Measurements from ENCODE around the gene TRIM47.

TRIM47 gene

GRCh38 chr17:75845058-75845711 is 33.2 kb downstream of the TRIM47 start:
- DNase-seq = peak; percentile 82

- no peak for DNase-seq
Measured at GRCh38 chr17:75844530-75845057, 33.8 kb downstream of the TRIM47 start.

DNA sequence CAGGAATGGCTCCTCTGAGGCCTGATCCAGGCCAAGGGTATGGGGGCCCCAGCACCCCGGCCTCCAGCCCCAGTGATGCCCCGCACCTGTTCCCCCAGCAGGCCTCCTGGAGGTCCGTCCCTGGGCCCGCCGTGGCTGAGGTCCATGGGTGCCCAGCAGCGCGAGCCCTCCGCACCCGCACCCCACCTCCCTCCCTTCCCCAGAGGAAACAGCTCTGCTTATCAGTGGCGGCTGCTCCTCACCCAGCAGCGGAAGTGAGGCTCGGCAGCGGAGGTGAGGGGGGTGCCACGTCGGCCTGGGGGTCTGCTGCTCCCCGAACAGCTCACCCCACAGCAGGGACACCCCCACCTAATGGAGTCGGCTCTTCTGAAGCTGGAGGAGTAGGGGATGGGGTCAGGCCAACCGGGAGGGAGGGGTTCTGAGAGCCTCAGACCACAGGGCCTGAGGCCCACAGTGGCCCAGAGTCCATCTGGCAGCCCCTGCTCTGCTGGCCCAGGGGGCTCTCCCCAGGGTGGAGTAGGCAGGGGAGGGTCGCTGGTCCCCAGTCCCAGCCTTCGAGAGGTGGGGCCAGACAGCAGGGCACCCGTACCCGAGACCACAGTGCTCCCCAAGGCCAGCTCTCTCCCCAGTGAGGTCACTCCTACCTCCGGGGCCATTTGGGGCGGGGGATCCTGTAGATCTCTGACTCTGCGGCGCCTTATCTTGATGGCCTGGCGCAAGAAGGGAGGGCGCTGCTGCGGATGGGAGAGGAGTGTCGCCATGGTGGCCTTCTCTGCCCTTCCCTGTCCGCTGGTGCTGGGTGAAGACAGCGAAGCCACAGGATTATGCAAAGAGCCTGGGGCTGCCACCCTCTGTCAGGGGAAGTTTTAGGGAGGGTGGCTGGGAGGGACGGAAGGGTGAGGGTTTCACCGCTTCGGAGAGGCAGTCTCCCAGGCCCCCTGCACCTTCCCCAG is 34.5 kb downstream of the TRIM47 start, which contains the start of gene UNC13D:
UNC13D (minus strand) TSS at position 828 of the 953 bp plus-strand sequence; CDS start at position 761, 67 bp downstream.
- peak; percentile 85 for DNase-seq

DNA sequence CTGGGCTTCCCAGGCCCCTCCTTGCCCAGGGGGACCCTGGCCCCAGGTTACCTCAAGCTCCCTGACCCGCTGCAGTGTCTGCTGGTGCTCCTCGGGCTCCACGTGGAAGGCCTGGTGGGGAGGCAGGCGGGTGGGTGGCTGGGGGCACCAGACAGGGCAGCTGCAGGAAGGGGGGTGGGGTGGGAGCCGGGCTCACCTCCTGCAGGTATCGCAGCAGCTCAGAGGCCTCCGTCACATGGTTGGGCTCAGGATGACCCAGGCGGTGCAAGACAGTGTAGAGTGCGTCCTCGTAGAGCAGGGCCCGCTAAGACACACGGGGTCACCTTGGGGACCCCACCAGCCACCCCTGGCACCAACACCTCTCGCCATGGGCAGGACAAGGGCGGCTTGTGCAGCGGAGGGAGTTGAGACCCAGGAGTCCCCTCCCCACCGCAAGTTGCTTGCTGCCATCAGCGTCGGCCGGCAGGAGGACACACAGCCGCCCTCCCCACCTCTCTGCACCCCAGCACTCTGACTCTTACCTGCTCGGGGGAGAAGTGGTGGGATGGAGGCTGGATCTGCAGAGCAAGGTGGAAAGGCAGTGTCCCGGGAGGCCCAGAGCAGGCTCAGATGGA is 35.3 kb downstream of the TRIM47 start:
- DNase-seq = no peak

DNA sequence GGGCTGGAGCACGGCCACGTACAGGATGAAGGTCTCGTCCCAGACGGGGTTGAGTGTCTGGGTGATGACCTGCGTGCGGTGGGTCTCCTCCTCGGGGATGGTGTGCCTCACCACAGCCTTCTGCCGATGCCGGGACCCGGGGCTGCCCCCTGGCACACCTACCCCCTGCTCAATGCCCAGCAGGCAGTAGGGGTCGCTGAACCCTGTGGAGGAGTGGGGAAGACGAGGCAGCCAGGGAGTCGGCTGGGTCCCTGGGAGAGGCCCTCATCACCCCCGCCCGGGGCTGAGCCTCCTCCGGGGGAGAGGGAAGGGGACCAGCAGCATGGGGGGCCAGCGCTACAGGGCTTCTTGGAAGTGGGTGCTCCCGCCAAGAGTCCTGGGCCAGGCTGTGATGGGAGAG is 36.0 kb downstream of the TRIM47 start:
- no peak for DNase-seq

GRCh38 chr17:75840799-75841164 is 37.6 kb downstream of the TRIM47 start:
- DNase-seq = no peak

DNA sequence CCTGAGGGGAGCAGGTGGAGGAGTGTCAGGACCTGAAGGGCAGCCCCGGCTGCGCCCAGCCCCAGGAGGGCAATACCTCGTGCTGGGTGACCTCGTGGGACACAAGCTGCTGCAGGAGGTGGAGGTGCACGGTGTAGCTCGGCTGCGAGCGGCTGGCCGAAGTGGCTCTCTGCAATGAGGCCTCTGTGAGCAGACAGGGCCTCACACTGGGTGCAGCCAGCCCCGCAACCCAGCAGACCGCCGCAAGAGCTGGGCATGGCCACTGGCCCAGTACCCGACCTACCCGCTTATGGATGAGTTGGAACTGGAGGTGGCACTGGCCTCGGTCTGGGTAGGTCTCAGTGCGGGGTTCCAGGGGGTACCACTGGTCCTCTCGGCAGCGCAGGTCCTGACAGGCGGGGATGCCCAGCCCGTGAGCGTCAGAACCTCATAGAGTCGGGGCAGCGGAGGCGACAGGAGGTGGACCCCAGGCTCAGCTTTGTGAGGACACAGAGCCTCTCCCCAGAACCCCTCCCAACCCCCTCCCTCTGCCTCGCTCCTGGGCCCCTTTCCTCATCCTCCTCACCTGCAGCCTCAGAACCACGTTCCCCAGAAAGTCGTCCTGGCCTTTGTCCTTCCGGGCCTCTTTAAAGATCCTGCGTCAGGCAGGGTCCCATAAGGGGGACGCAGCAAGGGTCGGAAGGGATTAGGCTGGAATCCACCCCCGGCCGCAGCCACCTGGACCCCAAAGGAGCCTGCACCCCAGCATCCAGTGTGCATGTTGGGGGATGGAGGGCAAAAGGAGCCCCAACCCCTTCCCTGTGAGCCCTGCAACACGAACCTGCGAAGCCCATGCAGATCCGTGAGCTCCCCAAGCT is 38.2 kb downstream of the TRIM47 start:
- DNase-seq = no peak

- DNase-seq = no peak
Measured at GRCh38 chr17:75838410-75838809, 40.0 kb downstream of the TRIM47 start.

DNA sequence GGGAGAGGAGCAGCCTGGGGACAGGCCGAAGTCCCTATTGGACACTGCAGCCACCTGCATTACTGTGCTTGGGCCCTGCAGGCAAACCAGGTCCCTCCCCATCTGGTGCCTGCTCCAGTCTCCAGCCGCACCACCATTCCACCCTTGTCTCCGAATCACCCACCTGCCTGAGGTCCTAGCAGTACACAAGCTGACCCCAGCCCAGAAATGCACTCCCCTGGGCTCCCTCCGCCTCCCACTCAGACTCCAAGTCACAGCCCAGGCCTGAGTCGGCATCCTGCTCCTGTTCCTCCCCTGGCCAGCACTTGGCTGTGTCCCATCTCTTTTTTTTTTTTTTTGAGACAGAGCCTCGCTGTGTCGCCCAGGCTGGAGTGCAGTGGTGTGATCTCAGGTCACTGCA is 40.5 kb downstream of the TRIM47 start:
- DNase-seq = no peak

DNA sequence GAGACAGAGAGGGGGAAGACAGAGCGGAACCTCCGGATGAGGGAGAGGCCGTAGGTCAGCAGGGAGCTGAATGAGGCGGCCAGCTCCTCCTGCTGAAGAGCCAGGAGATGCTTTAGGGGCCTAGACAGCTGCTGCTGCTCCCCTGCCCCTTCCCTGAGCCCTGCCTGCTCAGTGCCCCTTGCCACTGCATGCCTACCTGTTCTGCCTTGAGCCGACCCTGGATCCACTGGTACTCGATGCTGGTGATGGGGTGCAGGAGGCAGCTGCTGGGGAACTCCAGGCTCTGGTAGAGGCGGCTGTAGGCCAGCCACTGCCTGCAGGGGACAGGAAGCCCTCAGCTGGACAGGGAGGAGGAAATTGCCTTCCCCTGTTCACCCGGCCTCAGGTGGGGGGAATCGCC is 41.8 kb downstream of the TRIM47 start:
- no peak for DNase-seq

GRCh38 chr17:75835654-75835987 is 42.8 kb downstream of the TRIM47 start:
- DNase-seq = no peak

GRCh38 chr17:75834928-75835653 is 43.3 kb downstream of the TRIM47 start:
- no peak for DNase-seq

DNA sequence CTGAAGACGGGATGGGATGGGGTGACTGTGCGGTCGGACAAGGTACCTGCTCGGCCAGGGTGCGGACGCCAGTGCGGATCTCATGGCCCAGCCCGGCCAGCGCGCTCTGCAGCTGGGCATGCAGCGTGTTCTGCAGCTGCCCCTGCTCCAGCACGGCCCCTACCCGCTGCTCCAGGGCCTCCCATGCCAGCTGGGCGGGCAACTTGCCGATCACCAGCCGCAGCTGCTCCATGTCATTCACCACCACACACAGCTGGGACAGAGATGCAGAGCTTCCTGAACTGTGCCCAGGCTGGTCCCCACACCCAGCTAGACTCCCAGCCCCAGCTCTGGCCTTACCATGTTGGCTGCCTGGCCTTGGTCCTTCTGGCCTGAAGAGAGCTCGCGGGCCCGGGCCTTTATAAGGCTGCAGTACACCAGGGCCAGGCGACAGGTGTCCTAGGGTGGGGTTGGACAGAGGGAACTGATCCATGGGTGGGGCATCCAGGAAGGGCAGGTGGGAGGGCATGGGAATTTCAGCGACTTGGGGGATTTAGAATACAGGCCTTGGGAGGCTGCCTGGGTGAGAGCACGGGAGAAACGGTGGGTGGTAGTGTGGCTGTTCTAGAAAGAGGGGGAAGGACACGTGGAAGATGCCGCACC is 44.0 kb downstream of the TRIM47 start:
- DNase-seq = no peak

DNA sequence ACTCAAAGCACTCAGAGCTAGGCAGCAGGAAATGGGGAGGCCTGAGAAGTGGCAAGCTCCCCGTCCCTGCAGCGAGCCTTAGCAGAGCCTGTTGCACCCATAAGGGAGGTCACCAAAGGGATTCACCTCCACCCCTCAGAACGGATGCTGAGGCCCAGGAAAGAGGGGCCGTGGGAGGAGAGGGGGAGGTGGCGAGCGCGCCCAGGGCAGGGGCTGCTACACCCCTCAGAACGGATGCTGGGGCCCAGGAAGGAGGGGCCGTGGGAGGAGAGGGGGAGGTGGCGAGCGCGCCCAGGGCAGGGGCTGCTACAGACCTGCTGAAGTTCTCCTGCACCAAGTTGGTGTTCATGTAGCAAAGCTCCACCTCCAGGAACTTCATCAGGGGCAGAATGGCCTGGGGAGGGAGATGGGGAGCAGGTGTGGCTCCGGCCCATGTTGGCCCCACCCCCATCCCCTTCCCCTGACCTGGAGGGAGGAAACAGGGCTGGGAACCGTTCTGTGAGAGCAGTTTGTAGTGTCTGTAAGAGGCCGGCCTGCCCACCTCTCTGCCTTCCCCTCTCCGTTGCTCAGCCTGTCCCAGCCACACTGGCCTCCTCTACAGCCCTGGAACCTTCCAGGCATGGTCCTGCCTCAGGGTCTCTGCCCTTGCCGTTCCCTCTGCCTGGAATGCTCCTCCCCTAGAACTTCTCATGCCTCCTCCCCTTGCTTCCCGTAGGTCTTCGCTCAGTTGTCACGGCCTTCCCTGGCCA is 45.6 kb downstream of the TRIM47 start:
- DNase-seq = peak; percentile 74

DNA sequence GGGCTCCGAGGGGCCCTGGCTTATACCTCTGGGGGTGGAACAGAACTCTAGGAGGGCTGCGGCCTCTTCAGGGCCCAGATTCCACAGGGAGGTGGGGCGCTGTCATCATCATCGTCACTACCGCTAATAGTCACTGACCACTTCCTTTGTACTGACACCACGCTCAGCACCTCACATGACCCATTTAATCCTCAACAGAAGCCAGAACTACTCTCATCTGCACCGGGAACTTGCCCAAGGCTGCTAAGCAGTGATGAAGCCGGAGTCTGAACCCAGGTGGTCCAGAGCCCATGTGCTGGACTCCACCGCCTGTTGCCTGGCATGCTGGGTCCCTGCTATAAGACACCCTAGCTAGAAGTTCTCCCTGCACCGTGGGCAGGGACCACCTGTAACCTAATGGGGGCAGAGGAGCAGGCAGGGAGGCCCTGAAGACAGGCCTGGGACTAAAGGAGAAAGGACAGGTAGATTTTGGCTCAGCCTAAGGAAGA is 46.2 kb downstream of the TRIM47 start:
- DNase-seq = peak; percentile 73

DNA sequence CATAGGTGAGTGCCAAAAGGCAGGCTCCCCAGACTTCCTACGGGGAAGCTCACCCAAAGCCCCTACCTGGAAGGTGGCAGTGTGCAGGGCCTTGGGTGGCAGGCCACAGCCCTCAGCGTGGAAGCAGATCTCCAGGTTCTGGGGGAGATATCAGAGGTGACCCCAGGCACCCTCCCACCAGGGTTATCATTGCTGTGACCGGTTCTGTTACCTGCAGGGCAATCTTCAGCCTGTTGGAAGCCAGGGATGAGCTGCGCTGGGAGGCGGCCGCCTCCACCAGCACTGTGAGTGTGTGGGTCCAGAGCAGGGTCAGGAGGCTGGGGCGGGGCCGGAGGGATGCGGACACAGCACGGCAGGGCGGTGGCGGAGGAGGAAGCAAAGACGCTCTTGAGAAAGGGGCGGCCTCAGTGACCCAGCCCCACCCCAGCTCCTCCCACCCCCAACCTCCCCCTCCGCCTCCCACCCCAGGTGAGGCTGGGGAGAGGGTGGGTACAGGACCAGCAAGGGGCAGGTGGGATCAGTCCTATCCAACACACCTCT is 47.3 kb downstream of the TRIM47 start:
- no peak for DNase-seq

- peak; percentile 76 for DNase-seq
Measured at GRCh38 chr17:75830164-75831031, 48.0 kb downstream of the TRIM47 start.

- DNase-seq = no peak
Measured at GRCh38 chr17:75829747-75830146, 48.6 kb downstream of the TRIM47 start.

DNA sequence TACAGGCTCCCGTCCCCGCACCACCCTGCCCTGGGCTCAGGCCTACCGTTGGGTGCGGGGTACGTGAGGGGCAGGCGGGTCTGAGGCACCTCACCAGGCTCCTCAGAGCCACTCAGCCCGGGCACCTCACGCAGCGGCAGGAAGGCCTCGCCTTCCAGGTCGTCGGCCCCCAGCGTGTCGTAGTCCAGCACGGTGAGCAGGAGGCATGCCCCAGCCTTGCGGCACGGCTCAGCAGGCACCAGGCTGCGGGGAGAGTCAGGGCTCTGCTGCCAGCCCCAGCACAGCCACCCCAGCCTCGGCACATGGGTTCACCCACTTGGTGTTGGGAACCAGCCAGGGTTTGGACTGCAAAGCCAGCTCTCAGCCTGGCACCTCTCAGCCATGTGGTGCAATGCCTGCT is 49.6 kb downstream of the TRIM47 start:
- no peak for DNase-seq

All from activated CD8-positive, alpha-beta memory T cell treated with anti-CD3 and anti-CD28 coated beads for 24 hours (primary cell).